ENCODE data around the gene OPHN1. TPM values are rescaled to one million over a fixed set of nuclear protein-coding genes. Genes with fewer than 3 reads are reported as not detected.

Gene OPHN1
- total RNA-seq, 1 donor from 2014 or later = 9.8 TPM

DNA sequence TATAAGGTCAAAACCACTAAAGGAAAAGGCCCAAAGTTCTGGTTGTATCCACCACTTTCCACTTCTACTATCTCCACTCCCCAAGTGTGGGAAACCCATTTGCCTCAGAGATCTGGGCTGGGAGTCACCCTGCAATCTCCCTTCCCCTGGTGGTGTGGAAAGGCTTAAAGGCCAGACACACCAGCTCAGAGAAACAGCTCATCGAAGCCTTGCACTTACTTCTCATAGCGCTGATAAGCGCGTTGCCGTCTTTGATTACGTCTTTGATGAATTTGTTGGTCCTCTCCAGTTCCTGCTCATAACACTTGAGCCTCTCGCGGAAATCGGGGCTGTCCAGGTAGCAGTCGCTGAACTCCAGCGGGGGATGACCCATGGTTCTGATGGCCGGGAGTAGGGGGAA is 647 bp downstream of the OPHN1 start:
- DNase-seq (no peak), ATAC-seq (no peak)
- Histone ChIP-seq H3K27ac (peak overlapping the region; percentile 85), H3K4me1 (no peaks in the 10 kb centered on the region), H3K36me3 (no peaks in the 10 kb centered on the region), H3K27me3 (no peaks in the 10 kb centered on the region), H3K4me3 (peak overlapping the region; percentile 67), H3K9me3 (no peaks in the 10 kb centered on the region)
- TF ChIP-seq, protein P1, sequence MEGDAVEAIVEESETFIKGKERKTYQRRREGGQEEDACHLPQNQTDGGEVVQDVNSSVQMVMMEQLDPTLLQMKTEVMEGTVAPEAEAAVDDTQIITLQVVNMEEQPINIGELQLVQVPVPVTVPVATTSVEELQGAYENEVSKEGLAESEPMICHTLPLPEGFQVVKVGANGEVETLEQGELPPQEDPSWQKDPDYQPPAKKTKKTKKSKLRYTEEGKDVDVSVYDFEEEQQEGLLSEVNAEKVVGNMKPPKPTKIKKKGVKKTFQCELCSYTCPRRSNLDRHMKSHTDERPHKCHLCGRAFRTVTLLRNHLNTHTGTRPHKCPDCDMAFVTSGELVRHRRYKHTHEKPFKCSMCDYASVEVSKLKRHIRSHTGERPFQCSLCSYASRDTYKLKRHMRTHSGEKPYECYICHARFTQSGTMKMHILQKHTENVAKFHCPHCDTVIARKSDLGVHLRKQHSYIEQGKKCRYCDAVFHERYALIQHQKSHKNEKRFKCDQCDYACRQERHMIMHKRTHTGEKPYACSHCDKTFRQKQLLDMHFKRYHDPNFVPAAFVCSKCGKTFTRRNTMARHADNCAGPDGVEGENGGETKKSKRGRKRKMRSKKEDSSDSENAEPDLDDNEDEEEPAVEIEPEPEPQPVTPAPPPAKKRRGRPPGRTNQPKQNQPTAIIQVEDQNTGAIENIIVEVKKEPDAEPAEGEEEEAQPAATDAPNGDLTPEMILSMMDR (IDR thresholded peaks at IDR 0.05) = no peak
- intact Hi-C loops (cut with DNase I) = no loop called here

DNA sequence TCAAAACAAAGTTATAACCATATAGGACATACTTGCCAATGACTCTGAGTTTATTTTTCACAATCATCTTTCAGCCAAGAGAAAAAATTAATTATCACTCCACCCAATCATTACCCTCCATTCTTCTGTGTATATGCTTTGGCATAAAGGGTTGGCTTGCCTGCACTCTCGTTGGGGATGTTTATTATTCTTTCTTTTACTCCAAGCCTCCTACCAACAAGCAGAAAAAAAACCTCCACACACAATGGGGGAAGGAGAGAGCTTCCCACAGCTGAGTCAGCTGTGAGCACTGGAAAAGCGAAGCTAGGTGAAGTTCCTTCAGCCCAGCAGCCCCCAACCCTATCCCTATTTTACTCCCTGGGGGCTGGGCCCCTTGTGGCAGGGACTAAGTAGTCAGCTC is 1.5 kb downstream of the OPHN1 start:
- H3K4me1 ChIP-seq = no peaks in the 10 kb centered on the region
- no peak overlapping the region for H3K27ac ChIP-seq
- no peaks in the 10 kb centered on the region for H3K36me3 ChIP-seq
- TF ChIP-seq, protein P1 (IDR thresholded peaks at IDR 0.05) = no peak
- intact Hi-C loops (cut with DNase I) = no loop called here
- H3K4me3 ChIP-seq = peak overlapping the region; percentile 67
- DNase-seq (no peak), ATAC-seq (no peak)
- no peaks in the 10 kb centered on the region for H3K27me3 ChIP-seq
- H3K9me3 ChIP-seq = no peaks in the 10 kb centered on the region

DNA sequence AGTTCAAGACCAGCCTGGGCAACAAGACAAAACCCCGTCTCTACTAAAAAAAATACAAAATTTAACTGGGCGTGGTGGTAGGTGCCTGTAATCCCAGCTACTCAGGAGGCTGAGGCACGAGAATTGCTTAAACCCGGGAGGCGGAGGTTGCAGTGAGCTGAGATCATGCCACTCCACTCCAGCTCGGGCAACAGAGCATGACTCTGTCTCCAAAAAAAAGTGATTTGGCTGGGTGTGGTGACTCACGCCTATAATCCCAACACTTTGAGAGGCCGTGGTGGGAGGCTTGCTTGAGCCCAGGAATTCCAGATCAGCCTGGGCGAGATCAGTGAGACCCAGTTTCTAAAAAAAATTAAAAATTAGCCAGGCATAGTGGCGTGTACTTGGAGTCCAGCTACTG is 4.1 kb downstream of the OPHN1 start:
- H3K9me3 ChIP-seq = no peaks in the 10 kb centered on the region
- H3K36me3 ChIP-seq = no peaks in the 10 kb centered on the region
- no peaks in the 10 kb centered on the region for H3K4me1 ChIP-seq
- intact Hi-C loops (cut with DNase I) = no loop called here
- H3K4me3 ChIP-seq = no peak overlapping the region
- no peaks in the 10 kb centered on the region for H3K27me3 ChIP-seq
- ATAC-seq (no peak), DNase-seq (no peak)
- TF ChIP-seq, protein P1 (IDR thresholded peaks at IDR 0.05) = no peak
- no peak overlapping the region for H3K27ac ChIP-seq

DNA sequence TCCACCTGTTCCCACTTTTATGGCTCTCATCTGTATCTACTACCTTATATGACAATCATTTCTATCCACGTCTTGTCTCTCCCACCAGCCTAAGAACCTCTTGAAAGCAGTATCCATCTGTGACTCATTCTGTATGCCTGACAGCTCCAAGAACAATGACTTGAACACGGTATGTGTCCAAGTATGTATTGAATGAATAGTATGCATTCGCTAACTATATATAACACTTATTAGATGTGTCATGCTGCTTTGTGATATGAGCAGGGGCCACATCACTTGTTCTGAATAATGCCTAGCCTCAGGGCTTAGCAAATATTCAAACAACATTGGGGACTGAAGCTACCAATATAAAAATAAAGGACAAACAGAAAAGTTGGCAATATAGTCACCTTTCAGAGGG is 4.9 kb downstream of the OPHN1 start:
- intact Hi-C loops (cut with DNase I) = no loop called here
- no peaks in the 10 kb centered on the region for H3K27me3 ChIP-seq
- H3K4me1 ChIP-seq = no peaks in the 10 kb centered on the region
- ATAC-seq = no peak
- TF ChIP-seq, protein P1 (IDR thresholded peaks at IDR 0.05) = no peak
- H3K36me3 ChIP-seq = no peaks in the 10 kb centered on the region
- H3K9me3 ChIP-seq = no peaks in the 10 kb centered on the region
- H3K27ac ChIP-seq = no peak overlapping the region
- H3K4me3 ChIP-seq = no peak overlapping the region
- DNase-seq = no peak

DNA sequence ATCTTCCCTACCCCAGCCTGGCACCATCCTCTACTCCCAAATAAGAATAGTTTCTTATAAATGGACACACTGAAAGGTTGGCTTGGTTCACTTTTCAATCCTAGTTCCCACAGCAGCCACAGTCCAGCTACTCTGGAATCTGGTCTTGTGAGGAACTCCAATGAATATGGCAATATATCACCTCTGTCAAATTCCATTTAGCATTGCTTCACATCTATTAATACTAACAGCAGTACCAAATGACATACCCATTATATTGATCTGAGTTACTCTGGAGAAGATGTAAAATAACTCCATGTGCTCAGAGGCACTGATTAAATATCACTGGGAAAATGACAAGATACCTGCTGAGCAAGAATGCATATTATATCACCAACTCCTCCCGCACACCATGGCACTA is 8.6 kb downstream of the OPHN1 start:
- TF ChIP-seq, protein P1 (IDR thresholded peaks at IDR 0.05) = no peak
- Histone ChIP-seq H3K27ac (no peak overlapping the region), H3K4me1 (no peaks in the 10 kb centered on the region), H3K36me3 (no peaks in the 10 kb centered on the region), H3K27me3 (no peaks in the 10 kb centered on the region), H3K9me3 (no peaks in the 10 kb centered on the region), H3K4me3 (no peak overlapping the region)
- ATAC-seq = no peak
- intact Hi-C loops (cut with DNase I) = no loop called here
- DNase-seq = no peak

DNA sequence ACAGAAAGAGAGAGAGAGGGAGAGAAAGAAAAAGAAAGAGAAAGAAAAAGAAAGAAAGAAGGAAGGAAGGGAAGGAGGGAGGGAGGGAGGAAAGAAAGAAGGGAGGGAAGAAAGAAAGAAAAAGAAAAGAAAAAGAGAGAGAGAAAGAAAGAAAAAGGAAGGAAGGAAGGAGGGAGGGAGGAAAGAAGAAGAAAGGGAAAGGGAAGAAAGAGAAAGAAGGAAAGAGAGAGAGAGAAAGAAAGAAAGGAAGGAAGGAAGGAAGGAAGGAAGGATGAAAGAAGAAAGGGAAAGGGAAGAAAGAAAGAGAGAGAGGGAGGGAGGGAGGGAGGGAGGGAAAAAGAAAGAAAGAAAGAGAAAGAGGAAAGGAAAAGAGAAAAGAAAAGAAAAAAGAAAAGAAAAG is 10.8 kb downstream of the OPHN1 start:
- no peaks in the 10 kb centered on the region for H3K27me3 ChIP-seq
- ATAC-seq = no peak
- DNase-seq = no peak
- no peak overlapping the region for H3K27ac ChIP-seq
- TF ChIP-seq, protein P1 (IDR thresholded peaks at IDR 0.05) = no peak
- intact Hi-C loops (cut with DNase I) = no loop called here
- H3K4me3 ChIP-seq = no peak overlapping the region
- H3K36me3 ChIP-seq = no peaks in the 10 kb centered on the region
- no peaks in the 10 kb centered on the region for H3K4me1 ChIP-seq
- no peaks in the 10 kb centered on the region for H3K9me3 ChIP-seq
